BJ (cell line): Measurements from ENCODE around the gene MAPKAPK2. TPM values are rescaled to one million over a fixed set of nuclear protein-coding genes. Genes with fewer than 3 reads are reported as not detected.
A peak's percentile ranks its signal among the peaks of the same experiment; 100 is the strongest.

Experiments
- CTCF ChIA-PET: fragments of 350-600 bp; formaldehyde crosslinking; extraction: SDS; loops from one replicate; lab custom pipeline; 2021; ENCODE audit warnings: antibody characterized with exemption, inconsistent platforms; lab: Yijun Ruan, JAX
- POLR2A ChIA-PET: fragments of 300-600 bp; sonication (Branson Sonifier 250); formaldehyde crosslinking; extraction: SDS; loops from one replicate; lab custom pipeline; 2021; ENCODE audit warnings: antibody characterized with exemption; lab: Charles Lee
- DNase-seq: peaks from one replicate; pipeline ENCODE4 v3.0.0-alpha.2; 2011; ENCODE audit warnings: low read depth
- H3K27me3 ChIP-seq: 2 replicates; pipeline ENCODE4 v1.6.0; 2011; ENCODE audit warnings: low read length; ENCODE audit not compliant: control insufficient read depth, insufficient read depth
- H3K36me3 ChIP-seq: 2 replicates; pipeline ENCODE4 v1.5.1; 2011; ENCODE audit warnings: low read length; ENCODE audit not compliant: control insufficient read depth, insufficient read depth
- H3K4me3 ChIP-seq: 2 replicates; pipeline ENCODE4 v1.5.1; 2011; ENCODE audit warnings: low read depth, mild to moderate bottlenecking, control low read depth, low read length
- CTCF ChIP-seq: IDR thresholded peaks from 2 replicates; pipeline ENCODE4 v1.5.1; 2011; ENCODE audit warnings: low read depth, mild to moderate bottlenecking, control low read depth, inconsistent platforms, low read length, moderate library complexity; ENCODE audit not compliant: insufficient read depth
- polyA plus RNA-seq: library from polyadenylated mRNA; depleted of rRNA; stranded (reverse); fragments of >200 nt; gene quantifications from 2 replicates; pipeline ENCODE4 v1.2.3, GENCODE V29; 2011

MAPKAPK2 gene
- polyA plus RNA-seq, 1 experiment: 80.1 TPM

GRCh38 chr1:206685334-206685768 lies 646 bp downstream of the MAPKAPK2 start:
- Histone ChIP-seq H3K36me3 (no peaks in the 10 kb centered on the region), H3K4me3 (peak overlapping the region; percentile 81), H3K27me3 (peaks cover 2% of the 10 kb centered on the region; the same call in 1 of the 2 replicates)
- DNase-seq: no peak
- POLR2A ChIA-PET: no interaction called here
- no peak for TF ChIP-seq CTCF
- CTCF ChIA-PET: no interaction called here

GRCh38 chr1:206685769-206686477 lies 1.2 kb downstream of the MAPKAPK2 start:
- POLR2A ChIA-PET: no interaction called here
- CTCF ChIA-PET: interaction anchor here (1.3 kb wide), 1 partner anchor 40 kb away, joined by 7 read pairs; no protein-coding TSS in a partner anchor
- H3K4me3 ChIP-seq: peak overlapping the region; percentile 81
- no peaks in the 10 kb centered on the region for H3K36me3 ChIP-seq
- peaks cover 2% of the 10 kb centered on the region; the same call in 1 of the 2 replicates for H3K27me3 ChIP-seq
- DNase-seq: peak; percentile 19
- no peak for TF ChIP-seq CTCF

- H3K27me3 ChIP-seq: peaks cover 2% of the 10 kb centered on the region; the same call in 1 of the 2 replicates
- H3K36me3 ChIP-seq: no peaks in the 10 kb centered on the region
- peak overlapping the region; percentile 81 for H3K4me3 ChIP-seq
- ChIA-PET POLR2A (no interaction called here), CTCF (interaction anchor here (1.0 to 1.6 kb wide), 4 partner anchors 23 to 40 kb away, joined by 3 to 7 read pairs (median 5); no protein-coding TSS in a partner anchor)
- TF ChIP-seq CTCF: no peak
- DNase-seq: no peak
Measured at GRCh38 chr1:206686478-206687249, 2.0 kb downstream of the MAPKAPK2 start.

- no peak for TF ChIP-seq CTCF
- H3K4me3 ChIP-seq: peak overlapping the region; percentile 5; the same call in 1 of the 2 replicates
- DNase-seq: no peak
- peaks cover 2% of the 10 kb centered on the region; the same call in 1 of the 2 replicates for H3K27me3 ChIP-seq
- CTCF ChIA-PET: interaction anchor here (0.7 to 1.6 kb wide), 5 partner anchors 15 to 39 kb away, joined by 3 to 7 read pairs (median 4); no protein-coding TSS in a partner anchor
- POLR2A ChIA-PET: no interaction called here
- no peaks in the 10 kb centered on the region for H3K36me3 ChIP-seq
Measured at GRCh38 chr1:206687251-206687914, 2.7 kb downstream of the MAPKAPK2 start.
